Measurements from ENCODE around the gene AQP1.

AQP1 gene

DNA sequence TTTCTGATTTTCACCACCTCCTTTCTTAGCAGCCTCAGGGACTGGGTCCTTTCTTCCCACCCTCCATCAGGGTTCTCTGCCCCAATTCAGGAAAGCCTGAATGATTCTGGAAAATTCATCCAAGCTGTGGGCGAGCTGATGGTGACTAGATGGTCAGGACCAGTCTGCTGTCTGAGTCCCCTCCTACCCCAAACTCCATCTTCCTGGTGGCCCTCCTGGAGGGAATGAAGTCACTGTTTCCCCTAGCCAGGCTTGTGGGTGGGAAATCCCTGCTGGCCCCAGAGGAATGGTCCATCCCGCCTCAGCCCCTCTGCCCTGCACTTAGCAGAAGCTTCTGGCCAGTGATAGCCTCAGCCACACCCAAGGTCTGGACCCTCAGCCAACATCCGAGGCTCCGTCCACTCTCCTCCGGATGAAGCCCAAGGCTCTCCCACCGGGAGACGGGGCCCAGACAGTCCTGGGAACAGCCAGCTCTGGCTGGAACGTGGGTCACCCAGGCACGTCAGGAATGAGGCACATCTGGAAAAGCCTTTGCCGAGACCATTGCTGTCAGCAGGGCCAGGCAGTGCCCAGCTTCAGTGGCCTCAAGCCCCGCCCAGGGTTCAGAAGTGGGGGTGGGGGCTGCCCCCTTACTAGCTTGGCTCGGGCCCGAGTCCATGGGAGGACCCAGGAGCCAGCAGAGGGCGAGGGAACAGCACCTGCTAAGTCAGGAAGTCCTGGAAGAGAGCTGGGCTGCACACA lies 4.0 kb upstream of the AQP1 start:
- DNase-seq, result no peak

- no peak for DNase-seq
Measured at GRCh38 chr7:30908681-30909080, 3.0 kb upstream of the AQP1 start.

DNA sequence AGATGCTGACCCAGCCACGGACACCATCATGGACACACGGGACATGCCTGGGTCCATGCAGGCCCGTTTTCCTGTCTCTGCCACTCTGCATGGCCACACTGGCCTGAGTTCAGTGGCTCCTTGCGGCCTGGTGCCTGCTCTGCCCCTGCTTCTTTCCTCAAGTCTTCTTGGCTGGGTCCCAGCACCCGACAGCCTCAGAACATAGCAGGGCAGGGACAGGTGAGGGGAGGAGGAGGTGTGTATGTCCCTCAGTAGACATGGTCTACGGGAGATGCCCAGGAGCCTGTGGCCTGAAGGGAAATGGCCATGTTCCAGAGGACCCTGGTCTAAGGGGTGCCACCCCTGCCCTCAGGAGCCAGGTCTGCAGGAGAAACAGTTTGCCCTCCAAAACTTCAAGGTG lies 2.2 kb upstream of the AQP1 start:
- no peak for DNase-seq

- DNase-seq, result no peak
Measured at GRCh38 chr7:30910411-30911073, 1.1 kb upstream of the AQP1 start.

DNA sequence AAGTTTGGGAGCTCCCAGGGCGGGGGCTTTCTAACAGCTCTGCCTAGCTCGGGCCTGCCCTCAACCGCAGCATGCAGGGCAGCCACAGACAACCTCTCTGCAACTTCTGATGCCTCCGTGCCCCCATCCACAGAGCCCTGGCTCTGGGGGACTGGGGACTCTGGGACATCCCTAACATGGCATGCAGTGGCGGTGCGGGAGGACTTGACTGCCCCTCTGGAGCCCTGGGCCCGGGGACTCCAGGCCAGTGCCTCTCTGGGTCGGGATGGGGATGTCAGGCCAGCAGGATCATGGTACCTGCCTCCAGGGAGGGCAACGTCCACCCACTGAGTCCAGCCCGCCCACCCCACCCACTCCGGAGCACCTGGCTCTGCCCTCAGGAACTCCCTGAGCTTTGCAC lies 520 bp upstream of the AQP1 start:
- DNase-seq, result no peak

- DNase-seq, result no peak
Measured at GRCh38 chr7:30912021-30912730, 523 bp downstream of the AQP1 start.

DNA sequence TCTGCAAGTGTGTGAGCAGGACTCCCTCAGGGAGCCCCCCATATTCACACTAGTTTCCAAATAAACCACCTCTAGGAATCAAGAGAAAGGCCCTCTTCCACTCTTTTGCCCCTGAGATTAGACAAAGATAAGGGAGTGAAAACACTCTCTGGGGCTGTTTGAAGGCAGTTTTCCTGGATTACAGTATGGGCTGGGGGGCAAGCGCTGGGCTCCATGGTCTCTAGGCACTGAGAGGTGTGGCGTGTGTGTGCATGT lies 1.0 kb downstream of the AQP1 start:
- DNase-seq, result no peak

- DNase-seq, result no peak
Measured at GRCh38 chr7:30912986-30913811, 1.5 kb downstream of the AQP1 start.

GRCh38 chr7:30913821-30914515 lies 2.3 kb downstream of the AQP1 start:
- DNase-seq, result no peak

DNA sequence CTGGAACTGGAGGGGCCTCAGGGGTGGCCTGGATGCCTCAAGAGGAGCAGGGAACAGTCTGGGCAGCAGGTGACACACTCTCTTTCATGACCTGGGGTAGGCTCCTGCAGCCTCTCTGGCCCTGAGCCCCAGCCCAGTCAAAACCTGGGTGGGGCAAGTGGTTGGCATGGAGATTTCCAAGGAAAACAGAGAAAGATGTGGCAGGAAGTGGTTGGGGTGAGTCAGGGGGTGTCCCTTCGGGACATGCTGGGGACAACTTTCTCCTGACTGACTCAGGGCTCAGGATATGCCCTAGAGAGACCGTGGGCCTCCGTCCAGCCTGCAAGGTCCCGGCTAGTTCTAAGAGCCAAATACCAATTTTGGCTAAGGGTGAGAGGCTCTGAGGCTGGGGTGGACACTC lies 2.9 kb downstream of the AQP1 start:
- DNase-seq, result no peak

DNA sequence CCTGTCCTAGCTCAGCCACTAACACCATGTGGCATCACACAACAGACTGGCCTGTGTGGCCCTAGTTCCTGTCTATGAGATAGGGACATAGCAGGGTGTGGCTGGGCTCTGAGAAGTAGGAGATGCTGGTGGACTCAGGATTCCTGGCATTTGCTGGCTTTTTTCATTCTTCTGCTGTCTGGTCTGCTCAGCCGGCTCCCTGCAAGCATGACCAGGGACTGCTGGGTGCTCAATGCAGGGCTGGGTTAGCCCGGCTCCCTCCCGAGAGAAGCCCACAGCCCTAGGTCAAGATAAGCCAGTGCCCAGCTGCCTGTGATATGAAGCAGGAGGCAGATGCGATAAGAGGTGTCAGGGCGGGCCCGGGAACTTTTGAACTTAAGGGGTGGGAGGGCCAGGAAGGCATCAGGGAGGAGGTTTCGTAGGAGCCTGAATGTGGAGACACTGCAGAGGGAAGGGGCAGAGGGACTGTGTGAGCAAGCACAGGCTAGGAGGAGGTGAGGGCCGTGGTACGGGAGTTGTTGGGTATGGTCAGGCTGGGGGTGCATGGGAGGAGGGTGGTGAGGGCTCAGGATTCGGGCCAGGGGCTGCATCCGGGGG lies 3.5 kb downstream of the AQP1 start:
- no peak for DNase-seq

- no peak for DNase-seq
Measured at GRCh38 chr7:30915751-30916150, 4.1 kb downstream of the AQP1 start.

- no peak for DNase-seq
Measured at GRCh38 chr7:30916255-30916654, 4.6 kb downstream of the AQP1 start.

DNA sequence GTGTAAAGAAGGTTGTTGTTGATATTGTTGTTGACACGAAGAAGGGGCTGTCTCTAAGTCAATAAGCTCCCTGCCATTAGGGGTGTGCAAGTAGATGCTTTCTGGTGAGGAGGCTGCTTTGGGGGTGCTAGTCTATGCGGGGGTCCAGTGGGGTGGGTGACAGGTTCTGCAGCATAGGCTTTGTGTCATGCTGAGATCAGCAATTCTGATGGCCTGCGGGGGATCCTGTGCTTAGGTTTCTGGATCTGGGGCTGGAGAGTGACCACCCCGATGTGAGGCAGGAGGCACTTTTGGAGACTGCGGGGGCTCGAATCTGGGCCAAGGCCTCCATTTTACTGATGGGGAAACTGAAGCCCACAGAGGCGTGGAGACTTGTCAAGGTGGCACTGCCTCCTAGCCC lies 5.1 kb downstream of the AQP1 start:
- no peak for DNase-seq

DNA sequence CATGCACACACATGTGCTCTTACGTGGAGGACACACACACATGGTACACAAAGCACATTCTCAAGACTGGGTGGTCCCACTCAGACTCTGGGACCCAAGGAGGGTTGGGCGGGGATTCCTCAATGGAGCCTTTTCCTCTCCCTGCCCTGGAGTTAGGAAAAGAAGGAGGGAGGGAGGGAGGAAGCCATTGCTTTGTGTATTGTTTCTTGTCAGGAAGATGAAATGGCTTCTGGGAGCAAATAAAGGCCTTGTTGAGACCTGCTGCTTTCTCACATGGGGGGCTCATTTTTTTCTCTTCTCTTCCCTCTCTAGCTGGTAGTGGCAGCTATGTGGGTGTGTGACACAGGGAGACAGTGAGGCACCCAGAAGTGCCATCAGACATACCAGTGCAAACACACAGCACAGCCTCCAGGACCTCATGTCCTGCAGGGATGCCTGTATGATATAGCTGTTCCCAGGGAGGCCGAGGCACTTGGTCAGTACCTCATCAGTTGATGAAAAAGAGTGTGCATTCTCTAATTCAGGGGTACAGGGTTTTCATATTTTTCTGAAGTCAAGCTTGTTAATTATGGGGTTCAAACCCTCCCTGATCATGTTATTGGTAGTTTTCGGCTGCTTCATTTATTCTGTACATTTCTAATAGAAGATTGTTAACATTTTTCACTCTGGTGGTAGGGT lies 5.7 kb downstream of the AQP1 start:
- no peak for DNase-seq

GRCh38 chr7:30918676-30919075 lies 7.0 kb downstream of the AQP1 start:
- peak; percentile 20 for DNase-seq

DNA sequence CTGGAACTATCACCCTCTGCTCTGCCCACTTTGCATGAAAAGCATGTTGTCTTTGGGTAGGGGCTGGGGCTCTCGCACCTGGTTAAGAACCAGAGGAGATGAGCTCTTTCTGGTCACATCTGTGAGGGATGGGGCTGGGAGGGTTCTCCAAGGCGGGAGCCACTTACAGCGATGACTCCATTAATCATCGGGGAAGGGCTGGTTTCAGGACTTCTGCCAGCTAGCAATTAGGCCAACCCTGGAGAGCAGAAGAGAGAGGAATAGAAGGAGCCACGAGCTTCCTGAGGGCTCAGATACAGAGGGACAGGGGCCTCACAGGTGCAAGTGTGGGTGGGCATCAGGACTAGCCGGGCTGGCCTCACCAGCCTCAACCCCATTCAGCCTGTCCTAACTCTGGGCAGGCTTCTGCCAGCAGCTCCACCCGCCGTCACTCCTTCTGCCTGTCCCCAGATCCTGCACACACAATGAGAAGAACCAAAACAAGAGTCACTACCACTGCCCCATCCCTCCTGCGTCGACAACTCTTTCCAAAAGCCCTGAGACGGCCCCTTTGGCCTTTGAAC lies 8.4 kb downstream of the AQP1 start:
- peak; percentile 31 for DNase-seq

DNA sequence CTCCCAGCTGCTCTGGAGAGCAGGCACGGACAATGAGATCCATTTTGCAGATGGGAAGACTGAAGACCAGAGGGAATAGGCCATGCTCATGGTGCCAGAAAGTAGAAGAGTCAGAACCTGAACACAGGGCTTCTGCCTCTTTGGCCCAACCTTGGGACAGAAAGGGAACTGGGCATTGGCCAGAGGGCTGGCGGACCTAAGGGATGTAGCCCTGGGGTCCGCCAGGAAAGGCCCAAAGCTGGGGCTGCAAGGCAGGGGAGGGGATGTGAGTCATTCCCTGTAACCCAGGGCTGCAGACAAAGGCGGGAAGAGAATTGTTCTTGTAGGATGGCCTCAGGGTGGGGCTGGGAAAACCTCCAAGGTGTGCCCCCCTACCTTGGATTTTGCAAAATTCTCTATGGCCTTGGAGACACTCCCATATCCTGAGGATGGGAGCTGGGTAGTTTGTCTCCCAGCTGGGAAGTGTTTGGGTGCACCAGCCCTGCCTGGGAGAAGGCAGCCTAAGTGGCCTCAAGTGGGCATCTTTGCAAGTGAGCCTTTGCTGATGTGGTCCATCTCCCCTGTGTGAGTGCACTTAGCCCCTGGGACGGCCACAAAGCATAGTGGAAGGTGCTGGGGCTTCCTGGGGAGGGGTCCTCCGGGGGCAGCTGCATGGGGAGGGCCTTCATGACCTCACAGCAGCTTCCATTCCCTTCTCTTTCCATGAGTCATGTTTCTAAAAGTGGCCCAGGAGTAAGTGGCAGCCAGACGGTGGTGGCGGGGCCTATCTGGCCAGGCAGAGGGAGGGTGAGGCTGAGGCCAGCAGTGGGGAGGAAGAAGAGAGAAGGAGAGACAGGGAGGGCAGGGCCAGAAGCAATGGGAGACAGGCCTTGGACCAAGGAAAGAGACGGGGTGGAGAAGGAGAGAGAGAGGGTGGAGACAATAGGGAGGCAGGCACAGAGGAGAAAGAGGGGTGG lies 9.2 kb downstream of the AQP1 start:
- peak; percentile 51 for DNase-seq

- DNase-seq, result peak; percentile 39
Measured at GRCh38 chr7:30921540-30922401, 10.1 kb downstream of the AQP1 start.

All from right forelimb (tissue), 1 donor.